ENCODE results near the gene ITGB4. TPM values are rescaled to one million over a fixed set of nuclear protein-coding genes. Genes with fewer than 3 reads are reported as not detected.

Gene ITGB4
- total and polyA plus RNA-seq, 10 of the 15 experiments (the other 5 are each of a cell fraction or from before 2014, with no cell fraction given), result 0.06 to 1.6 (median 0.27) TPM; not detected in 2

DNA sequence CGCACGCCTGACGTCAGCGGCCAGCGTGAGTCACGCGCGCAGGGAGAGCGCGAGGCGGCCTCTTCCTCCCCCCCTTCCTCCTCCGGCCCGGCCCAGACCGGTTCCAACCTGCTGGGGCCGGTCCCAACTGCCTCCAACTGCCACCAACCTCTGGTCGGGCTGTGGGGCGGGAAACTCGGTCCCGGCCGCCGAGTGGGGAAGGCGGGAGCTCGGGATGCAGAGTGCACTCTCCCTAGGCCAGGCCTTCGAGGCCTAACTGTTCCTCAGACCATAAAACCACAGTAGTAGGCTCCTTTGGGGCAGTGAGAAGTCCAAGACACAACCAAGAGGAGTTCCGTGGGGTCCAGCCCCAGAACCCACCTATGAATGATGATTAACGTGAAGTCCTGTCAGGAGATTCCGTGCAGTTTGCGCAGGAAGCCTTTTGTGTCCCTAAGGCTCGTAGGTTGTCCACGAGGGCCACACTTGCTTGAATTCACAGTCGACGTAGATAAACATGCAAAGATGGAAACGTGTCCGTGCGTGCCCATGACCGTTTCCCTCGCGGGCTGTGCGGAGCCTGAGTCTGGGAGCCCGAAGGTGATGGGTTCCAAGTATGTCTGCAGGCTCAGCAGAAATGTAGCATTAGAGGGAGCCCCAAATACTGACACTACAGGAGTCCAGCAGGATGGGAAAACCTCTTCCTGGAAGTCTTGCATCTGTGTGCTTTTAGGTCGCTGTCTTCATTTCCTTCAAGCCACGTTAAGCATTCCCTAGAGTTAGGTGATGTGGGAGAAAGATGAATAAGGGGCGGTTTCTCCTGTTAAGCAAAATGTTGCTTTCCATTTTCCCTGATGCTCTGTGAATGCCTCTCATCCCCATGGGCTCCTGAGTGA is 64.0 kb downstream of the ITGB4 start (continued):
- TF ChIP-seq CEBPB (IDR thresholded peaks at IDR 0.05; ENCODE audit: borderline replicate concordance in 1 of 2, low read depth in 2 of 2, low read length in 2 of 2) (no peak), ASH2L (IDR thresholded peaks at IDR 0.05; ENCODE audit: borderline replicate concordance, low read depth) (no peak), JUND (IDR thresholded peaks at IDR 0.05; ENCODE audit: low read depth, low read length) (0 out of 2 replicates have a peak, but pooled peaks have one; percentile 42), RELA (IDR thresholded peaks at IDR 0.05; ENCODE audit: borderline replicate concordance, partially characterized antibody) (peak; percentile 41), TBL1XR1 (IDR thresholded peaks at IDR 0.05; ENCODE audit: low read depth, low read length) (peak; percentile 38; the same call in 1 of the 2 replicates), NFXL1 (IDR thresholded peaks at IDR 0.05; ENCODE audit: borderline replicate concordance) (peak; percentile 52; the same call in 1 of the 2 replicates), RUNX3 (IDR thresholded peaks at IDR 0.05; ENCODE audit: low read length) (peak; percentile 56), POLR2AphosphoS5 (IDR thresholded peaks at IDR 0.05; ENCODE audit: low read length) (peak; percentile 96), KLF5 (IDR thresholded peaks at IDR 0.05; ENCODE audit: partially characterized antibody) (peak; percentile 13), LARP7 (IDR thresholded peaks at IDR 0.05) (peak; percentile 86), SMAD1 (IDR thresholded peaks at IDR 0.05; ENCODE audit: low read depth, partially characterized antibody) (peak; percentile 93), HDAC6 (IDR thresholded peaks at IDR 0.05; ENCODE audit: unreplicated experiment) (no peak), CBFB (IDR thresholded peaks at IDR 0.05; ENCODE audit: low read depth) (peak; percentile 79; the same call in 1 of the 2 replicates), NR2C1 (IDR thresholded peaks at IDR 0.05) (no peak)
- TF ChIP-seq, protein P1, sequence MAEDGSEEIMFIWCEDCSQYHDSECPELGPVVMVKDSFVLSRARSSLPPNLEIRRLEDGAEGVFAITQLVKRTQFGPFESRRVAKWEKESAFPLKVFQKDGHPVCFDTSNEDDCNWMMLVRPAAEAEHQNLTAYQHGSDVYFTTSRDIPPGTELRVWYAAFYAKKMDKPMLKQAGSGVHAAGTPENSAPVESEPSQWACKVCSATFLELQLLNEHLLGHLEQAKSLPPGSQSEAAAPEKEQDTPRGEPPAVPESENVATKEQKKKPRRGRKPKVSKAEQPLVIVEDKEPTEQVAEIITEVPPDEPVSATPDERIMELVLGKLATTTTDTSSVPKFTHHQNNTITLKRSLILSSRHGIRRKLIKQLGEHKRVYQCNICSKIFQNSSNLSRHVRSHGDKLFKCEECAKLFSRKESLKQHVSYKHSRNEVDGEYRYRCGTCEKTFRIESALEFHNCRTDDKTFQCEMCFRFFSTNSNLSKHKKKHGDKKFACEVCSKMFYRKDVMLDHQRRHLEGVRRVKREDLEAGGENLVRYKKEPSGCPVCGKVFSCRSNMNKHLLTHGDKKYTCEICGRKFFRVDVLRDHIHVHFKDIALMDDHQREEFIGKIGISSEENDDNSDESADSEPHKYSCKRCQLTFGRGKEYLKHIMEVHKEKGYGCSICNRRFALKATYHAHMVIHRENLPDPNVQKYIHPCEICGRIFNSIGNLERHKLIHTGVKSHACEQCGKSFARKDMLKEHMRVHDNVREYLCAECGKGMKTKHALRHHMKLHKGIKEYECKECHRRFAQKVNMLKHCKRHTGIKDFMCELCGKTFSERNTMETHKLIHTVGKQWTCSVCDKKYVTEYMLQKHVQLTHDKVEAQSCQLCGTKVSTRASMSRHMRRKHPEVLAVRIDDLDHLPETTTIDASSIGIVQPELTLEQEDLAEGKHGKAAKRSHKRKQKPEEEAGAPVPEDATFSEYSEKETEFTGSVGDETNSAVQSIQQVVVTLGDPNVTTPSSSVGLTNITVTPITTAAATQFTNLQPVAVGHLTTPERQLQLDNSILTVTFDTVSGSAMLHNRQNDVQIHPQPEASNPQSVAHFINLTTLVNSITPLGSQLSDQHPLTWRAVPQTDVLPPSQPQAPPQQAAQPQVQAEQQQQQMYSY (CRISPR knock-in tag; IDR thresholded peaks at IDR 0.05), result 0 out of 2 replicates have a peak, but pooled peaks have one; percentile 50
- TF ChIP-seq, protein P2, sequence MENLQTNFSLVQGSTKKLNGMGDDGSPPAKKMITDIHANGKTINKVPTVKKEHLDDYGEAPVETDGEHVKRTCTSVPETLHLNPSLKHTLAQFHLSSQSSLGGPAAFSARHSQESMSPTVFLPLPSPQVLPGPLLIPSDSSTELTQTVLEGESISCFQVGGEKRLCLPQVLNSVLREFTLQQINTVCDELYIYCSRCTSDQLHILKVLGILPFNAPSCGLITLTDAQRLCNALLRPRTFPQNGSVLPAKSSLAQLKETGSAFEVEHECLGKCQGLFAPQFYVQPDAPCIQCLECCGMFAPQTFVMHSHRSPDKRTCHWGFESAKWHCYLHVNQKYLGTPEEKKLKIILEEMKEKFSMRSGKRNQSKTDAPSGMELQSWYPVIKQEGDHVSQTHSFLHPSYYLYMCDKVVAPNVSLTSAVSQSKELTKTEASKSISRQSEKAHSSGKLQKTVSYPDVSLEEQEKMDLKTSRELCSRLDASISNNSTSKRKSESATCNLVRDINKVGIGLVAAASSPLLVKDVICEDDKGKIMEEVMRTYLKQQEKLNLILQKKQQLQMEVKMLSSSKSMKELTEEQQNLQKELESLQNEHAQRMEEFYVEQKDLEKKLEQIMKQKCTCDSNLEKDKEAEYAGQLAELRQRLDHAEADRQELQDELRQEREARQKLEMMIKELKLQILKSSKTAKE (IDR thresholded peaks at IDR 0.05; ENCODE audit: low read depth, poor library complexity, severe bottlenecking), result no peak
- TF ChIP-seq, protein P3, sequence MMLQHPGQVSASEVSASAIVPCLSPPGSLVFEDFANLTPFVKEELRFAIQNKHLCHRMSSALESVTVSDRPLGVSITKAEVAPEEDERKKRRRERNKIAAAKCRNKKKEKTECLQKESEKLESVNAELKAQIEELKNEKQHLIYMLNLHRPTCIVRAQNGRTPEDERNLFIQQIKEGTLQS (IDR thresholded peaks at IDR 0.05; ENCODE audit: borderline replicate concordance, extremely low read depth, low read depth, low read length), result no peak
- TF ChIP-seq, protein P4, sequence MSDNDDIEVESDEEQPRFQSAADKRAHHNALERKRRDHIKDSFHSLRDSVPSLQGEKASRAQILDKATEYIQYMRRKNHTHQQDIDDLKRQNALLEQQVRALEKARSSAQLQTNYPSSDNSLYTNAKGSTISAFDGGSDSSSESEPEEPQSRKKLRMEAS (IDR thresholded peaks at IDR 0.05; ENCODE audit: low read depth, low read length), result peak; percentile 9
- TF ChIP-seq, protein P5, sequence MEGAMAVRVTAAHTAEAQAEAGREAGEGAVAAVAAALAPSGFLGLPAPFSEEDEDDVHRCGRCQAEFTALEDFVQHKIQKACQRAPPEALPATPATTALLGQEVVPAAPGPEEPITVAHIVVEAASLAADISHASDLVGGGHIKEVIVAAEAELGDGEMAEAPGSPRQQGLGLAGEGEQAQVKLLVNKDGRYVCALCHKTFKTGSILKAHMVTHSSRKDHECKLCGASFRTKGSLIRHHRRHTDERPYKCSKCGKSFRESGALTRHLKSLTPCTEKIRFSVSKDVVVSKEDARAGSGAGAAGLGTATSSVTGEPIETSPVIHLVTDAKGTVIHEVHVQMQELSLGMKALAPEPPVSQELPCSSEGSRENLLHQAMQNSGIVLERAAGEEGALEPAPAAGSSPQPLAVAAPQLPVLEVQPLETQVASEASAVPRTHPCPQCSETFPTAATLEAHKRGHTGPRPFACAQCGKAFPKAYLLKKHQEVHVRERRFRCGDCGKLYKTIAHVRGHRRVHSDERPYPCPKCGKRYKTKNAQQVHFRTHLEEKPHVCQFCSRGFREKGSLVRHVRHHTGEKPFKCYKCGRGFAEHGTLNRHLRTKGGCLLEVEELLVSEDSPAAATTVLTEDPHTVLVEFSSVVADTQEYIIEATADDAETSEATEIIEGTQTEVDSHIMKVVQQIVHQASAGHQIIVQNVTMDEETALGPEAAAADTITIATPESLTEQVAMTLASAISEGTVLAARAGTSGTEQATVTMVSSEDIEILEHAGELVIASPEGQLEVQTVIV (IDR thresholded peaks at IDR 0.05; ENCODE audit: borderline replicate concordance, partially characterized antibody), result no peak
